HuH-7 (cell line): ENCODE data around the gene IRAK1.

Experiments used
- DNase-seq: peaks from one replicate; pipeline ENCODE4 v3.0.0; 2011; ENCODE audit warnings: low spot score

IRAK1 gene

GRCh38 chrX:154019633-154020528 is at the start of gene IRAK1:
IRAK1 (minus strand) TSS chrX:154019902; CDS start chrX:154019812, 90 bp downstream.
- peak; percentile 70 for DNase-seq

DNA sequence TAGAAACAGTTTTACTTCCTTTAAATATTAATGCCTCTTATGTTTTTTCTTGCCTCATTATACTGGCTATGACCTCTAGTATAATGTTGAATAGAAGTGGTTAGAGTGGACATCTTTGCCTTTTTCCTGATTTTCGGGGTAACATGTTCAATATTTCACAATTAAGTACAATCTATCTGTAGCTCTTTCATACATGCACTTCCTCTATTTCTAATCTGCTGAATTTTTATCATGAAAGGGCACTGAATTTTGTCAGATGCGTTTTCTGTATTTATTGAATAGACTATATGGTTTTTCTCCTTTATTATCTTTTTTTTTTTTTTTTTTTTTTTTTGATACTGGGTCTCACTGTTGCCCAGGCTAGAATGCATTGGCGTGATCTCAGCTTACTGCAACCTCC is 48.9 kb upstream of the IRAK1 start:
- DNase-seq, result no peak

- DNase-seq, result no peak
Measured at GRCh38 chrX:154064637-154065435, 45.1 kb upstream of the IRAK1 start.

DNA sequence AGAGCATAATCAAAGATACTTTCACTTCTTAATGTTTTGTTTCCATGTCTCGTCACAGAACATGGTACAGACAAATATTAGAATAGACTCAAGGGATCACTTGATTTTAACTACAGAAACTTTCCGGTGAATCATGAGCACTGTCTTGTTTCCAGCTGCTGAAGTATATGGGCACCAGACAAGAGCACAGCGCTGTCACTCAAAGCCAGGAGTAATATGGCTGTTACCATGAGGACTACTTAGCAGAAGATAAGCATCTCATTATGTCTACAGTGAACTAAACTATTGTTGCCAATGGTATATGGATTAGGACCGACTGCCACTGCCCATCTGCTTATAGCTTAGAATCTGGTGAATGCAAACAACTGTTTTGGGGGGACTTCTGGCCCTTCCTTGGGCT is 43.5 kb upstream of the IRAK1 start:
- DNase-seq, result no peak

DNA sequence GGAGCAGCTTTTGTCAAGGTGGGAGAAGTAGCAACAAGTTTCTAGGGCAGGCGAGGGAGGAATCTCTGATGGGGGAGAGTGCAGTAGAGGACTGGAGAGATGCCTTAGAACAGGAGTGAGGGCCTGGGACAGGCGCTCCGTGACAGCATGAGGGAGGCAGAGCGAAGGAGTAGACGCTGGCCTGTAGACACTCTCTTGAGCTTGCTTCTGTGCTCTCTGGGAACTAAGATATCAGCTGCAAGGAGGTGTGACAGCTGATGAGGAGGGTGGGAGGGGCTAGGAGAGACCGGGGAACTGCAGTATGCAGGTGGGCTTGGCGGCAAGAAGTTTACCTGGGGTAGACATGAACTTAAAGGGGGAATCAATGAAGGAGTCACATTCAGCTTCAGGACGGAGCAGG is 42.1 kb upstream of the IRAK1 start:
- no peak for DNase-seq

DNA sequence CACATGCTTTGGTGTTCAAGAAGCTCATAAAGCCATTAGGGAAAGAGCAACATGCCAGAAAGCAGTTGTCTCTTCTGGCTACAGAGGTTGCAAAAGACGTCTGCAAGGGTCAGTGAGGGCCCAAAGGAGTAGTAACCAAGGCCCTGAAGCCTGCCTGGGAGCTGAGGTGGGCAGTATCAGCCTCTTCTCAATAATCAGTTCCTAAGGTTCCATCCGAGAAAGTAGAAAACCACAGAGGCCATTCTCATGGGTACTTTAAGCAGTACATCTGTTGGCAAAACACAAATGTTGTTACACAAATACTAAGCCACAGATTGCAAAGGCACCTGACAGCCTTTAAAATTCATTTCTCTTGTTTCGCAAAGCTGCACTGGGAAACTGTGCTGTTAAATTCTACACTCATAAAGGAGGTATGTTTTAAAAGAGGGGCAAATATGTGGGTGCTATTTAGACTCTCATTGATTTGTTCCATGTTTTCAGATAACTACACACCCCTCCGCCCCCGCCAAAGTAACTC is 40.1 kb upstream of the IRAK1 start:
- no peak for DNase-seq

- no peak for DNase-seq
Measured at GRCh38 chrX:154059231-154059630, 39.5 kb upstream of the IRAK1 start.

DNA sequence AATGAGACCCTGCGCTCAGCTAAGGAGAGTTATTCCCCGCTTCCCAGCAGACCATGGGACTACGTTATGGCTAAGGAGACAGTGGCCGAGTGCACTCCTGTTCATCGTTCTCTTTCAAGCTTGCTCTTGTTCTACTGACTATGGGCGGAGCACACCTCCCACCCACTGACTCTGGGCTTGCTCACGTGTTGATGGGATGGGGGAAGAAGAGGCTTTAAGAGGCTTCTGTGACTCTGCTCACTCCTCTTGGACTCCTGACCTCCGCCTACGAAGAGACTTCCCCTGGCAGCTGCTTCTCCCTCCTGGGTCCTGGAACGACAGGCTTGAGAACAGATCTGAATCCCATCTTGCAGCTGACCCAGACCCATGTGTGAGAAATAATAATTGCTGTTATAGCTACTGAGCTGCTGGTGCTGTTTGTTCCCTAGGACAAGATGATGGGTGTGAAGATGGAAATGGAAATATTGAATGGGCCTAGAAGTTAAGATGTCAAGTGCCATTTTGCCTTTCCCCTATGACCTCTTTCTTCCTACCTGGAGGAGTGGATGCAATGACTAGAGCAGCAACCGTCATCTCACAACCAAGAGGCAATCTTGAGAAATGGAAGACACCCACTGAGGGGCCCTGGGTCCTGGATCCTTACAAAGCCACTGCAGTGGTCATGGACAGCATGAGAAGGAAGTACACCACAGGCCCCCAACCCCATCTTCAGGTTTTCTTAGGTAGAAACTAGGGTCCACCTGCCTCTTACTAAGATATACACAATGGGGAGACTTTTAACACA is 38.7 kb upstream of the IRAK1 start:
- no peak for DNase-seq

- DNase-seq, result no peak
Measured at GRCh38 chrX:154057791-154058190, 38.1 kb upstream of the IRAK1 start.

DNA sequence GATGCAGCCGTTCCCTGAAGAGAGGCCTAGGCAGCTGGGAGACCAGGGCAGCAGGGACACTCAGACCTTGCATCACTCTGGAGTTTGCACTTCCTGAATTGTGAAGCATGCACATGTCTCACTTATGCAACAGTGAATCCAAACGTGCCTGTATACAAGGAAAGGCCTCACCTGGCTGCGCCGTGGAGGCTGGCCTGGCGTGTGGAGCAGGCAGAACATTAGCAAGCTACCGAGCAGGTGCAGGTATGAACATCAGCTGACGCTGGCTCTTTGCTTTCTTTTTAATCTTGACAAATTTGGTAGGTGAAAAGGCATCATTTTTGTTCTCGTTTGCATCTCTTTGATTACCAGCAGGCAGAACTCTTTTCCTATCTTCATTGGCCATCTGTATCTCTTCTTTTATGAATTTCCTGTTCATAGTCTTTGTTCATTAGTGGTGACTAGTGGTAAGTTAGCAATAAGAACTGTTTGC is 37.1 kb upstream of the IRAK1 start:
- peak; percentile 57 for DNase-seq

DNA sequence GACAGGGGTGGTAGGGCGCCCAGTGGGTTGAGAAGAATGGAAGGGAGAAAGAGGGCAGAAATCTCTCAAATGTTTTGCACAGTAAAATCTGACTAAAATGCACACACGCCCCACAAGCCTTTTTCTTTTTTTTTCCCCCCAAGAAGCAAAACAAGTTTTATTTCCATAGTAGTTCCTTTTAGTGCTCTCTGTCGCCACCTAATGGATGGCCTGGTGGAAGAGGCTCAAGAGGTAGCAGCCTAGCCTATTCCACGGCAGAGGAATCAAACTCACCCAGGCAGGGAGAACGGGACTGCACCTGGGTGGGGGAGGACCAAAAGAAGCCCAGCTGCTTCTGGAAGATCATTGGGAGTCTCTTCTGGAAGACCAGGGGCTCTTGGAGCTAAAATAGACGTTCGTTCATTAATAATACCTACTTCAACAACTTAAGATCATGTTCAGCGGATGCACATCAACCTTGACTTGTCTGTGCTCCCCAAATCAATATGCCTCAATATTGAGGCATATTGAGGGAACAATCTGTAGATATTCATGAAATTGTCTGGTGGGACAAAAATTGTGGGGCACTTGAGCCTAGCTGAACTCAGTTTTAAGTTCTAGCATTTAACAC is 31.6 kb upstream of the IRAK1 start:
- peak; percentile 34 for DNase-seq

GRCh38 chrX:154050113-154050495 is 30.4 kb upstream of the IRAK1 start:
- no peak for DNase-seq

DNA sequence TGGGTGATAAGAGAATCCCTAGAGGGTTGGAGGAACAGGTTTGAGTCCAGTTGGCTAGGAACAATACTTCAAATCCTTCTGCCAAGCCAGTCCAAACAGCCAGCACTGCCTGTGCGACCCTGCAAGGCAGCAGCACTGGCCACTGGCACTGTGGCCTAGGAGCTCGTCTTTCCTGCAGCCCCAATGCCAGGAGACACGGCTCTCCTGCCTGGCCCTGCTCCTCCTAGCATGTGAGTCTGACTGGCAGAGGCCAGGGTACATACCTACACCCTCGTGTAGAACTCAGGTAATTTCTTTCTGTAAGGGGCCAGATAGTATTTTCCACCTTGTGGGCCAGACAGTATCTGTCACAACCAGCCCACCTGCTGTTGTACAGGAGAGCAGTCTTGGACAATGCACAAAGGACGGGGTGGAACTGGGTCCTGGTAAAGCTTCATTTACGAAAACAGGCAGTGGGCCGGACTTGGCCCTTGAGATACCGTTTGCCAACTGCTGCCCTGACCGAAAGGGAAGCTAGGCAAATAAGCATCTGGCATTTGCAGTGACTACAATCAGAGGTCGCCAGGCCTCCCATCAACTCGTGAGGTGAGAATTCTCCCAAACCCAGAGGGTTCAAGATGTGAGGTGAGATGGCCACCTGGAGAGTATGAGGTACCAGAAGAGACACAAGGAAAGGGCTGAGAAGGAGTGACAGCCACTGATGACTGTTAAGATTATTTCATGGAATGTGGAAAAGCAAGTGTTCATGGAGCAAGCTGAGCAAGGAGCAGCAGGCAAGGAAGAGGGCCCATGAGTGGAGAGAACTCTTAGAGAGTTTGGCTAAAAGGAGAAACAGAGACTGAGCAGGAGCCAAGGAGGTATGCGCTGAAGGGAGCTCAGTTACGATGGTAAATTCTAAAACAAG is 29.8 kb upstream of the IRAK1 start:
- DNase-seq, result no peak

DNA sequence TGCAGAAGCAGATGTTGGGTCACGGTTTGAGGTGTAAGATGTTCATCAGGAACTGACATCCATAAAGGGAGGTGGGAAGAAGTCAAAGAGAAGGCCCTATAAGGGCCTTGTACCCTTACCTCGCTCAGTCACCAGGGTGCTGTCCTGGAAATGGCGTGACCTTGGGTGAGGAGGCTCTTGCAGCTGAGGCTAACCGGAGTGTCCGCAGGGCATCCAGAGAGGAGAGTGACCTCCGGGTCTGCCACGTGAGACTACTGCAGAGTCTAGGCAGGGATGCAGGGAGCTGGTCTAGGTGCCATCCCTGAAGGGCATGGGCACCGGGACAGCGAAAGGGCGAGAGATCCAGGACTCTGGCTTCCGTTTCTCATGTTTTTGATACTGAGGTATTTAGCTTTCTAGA is 28.7 kb upstream of the IRAK1 start:
- no peak for DNase-seq

DNA sequence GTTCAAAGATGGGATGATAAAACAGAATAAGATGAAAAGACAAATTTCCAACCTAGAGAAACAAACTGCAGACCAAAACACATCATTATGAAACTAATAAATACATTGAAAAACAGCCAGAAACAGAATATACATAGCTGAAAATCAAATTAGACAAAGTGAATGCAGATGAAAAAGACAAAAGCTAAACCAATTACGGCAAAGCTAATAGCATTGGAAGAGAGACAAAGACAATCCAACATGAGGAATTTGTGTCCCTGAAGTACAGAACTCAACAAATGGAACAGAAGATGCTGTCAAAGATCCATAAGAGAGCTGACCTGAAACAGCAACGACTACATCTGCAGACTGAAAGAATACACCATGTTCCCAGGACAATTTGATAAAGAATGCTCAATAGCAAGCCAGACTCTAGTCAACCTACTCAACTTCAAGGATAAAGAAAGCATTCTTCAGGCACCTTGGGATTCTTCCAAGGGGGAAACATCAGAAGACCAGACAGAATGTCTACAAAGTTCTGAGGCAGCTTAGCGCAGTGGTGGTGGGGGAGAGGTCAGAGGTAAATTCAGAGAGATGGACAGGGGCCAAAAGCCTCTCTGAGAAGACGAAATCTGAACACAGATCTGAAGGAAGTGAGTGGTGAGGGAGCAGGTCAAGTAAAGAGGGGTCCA is 27.4 kb upstream of the IRAK1 start:
- DNase-seq, result no peak

DNA sequence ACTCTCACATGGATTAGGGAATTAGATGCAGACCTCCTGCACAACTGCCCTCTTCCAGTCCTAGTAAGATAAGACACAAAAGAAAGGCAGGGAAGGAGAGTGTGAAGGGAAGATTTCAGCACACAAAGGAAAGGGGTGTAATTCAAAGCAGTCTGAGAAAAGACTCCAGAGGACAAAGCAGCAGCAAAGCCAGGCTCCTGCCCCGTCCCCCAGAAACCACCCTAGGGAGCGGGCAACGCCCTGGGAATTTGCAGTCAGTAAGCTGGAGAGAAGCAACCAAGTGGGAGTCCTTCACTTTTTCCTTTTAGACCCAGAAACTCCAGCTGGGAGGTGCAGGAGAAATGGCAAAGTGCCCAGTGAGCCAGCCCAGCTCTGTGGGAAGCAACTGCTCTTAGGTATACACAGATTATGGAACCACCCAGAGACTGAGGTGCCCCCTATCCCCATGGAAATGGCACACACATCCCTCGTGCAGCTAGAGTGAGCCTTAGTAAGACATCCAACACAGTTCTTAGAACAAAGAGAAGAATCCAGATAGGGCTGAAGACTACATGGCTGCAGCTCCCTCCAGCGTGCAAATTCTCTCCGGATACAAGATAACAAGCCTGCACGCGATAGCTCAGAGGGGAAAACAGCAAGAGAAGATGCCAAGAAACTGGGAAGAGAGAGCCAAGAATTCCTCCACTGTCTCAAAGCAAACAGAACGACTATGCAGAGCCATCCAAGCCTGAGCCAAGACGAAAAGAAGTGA is 26.5 kb upstream of the IRAK1 start:
- DNase-seq, result no peak

GRCh38 chrX:154044091-154044490 is 24.4 kb upstream of the IRAK1 start:
- DNase-seq, result no peak

DNA sequence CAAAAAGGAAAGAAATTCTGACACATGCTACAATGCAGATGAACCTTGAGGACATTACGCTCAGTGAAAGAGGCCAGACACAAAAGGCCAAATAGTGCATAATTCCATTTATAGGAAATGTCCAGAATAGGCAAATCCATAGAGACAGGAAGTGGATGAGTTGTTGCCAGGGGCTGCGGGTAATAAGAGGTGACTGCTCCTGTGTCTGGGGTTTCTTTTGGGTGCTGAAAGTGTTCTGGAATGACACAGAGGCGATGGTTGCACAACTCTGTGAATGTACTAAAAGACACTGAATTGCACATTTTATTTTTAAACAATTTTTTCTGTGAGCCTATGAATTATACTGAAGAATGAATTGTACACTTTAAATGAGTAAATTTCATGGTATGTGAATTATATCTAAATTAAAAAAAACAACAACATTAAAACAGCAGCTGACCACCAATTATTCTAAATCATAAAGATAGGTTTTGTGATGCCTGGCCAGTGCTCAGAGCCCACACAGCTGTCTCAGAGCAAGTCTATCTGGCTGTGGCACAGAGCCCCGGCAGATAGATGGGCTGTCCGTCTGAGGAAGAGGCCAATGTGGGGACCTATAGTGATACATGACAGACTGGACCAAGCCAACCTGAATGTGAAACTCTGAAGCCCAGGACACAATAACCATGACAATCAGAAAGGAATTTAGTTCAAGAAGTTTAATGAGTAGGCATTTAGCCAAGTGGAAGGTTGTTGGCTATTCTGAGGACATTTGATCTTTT is 23.5 kb upstream of the IRAK1 start:
- DNase-seq, result no peak

GRCh38 chrX:154040863-154041262 is 21.2 kb upstream of the IRAK1 start:
- no peak for DNase-seq
